MCF 10A (cell line): ENCODE results near the gene LMF1. TPM values are rescaled to one million over a fixed set of nuclear protein-coding genes. Genes with fewer than 3 reads are reported as not detected.

Experiments used
- BruUV-seq: library from RNA; stranded (reverse); fragments of 400-500 nt; replicated peaks from 2 replicates; lab custom pipeline; 2021; lab: Mats Ljungman, UMichigan
- CTCF ChIA-PET: fragments of 300-600 bp; sonication (Branson Sonifier 250); formaldehyde crosslinking; extraction: SDS; loops from one replicate; lab custom pipeline; 2021; ENCODE audit warnings: antibody characterized with exemption, inconsistent platforms; lab: Yijun Ruan, JAX
- POLR2A ChIA-PET: fragments of 300-600, 350-650 bp; sonication (Branson Sonifier 250); formaldehyde crosslinking; extraction: SDS; loops from one replicate; lab custom pipeline; 2020; ENCODE audit warnings: antibody characterized with exemption, inconsistent platforms; lab: Yijun Ruan, JAX
- DNase-seq: peaks from one replicate; pipeline ENCODE4 v3.0.0-alpha.2; 2018; ENCODE audit not compliant: unreplicated experiment
- H3K27ac Mint-ChIP-seq: one replicate; pipeline ENCODE4 v1.8.0; 2022; ENCODE audit warnings: mild to moderate bottlenecking, low read depth, mixed read lengths; ENCODE audit not compliant: unreplicated experiment
- H3K27me3 Mint-ChIP-seq: one replicate; pipeline ENCODE4 v1.8.0; 2022; ENCODE audit warnings: mixed read lengths; ENCODE audit not compliant: insufficient read depth, unreplicated experiment
- H3K36me3 Mint-ChIP-seq: one replicate; pipeline ENCODE4 v1.8.0; 2022; ENCODE audit warnings: mild to moderate bottlenecking, moderate library complexity, mixed read lengths; ENCODE audit not compliant: insufficient read depth, unreplicated experiment
- H3K4me1 Mint-ChIP-seq: one replicate; pipeline ENCODE4 v1.8.0; 2022; ENCODE audit warnings: mixed read lengths; ENCODE audit not compliant: insufficient read depth, unreplicated experiment
- H3K4me3 Mint-ChIP-seq: one replicate; pipeline ENCODE4 v1.8.0; 2022; ENCODE audit warnings: mild to moderate bottlenecking, moderate library complexity, mixed read lengths; ENCODE audit not compliant: unreplicated experiment
- H3K9me3 Mint-ChIP-seq: one replicate; pipeline ENCODE4 v1.8.0; 2022; ENCODE audit warnings: mixed read lengths; ENCODE audit not compliant: unreplicated experiment
- intact Hi-C: fragments of 100-400 bp; cut with micrococcal nuclease; formaldehyde crosslinking; loops from 2 replicates; pipeline ENCODE4 v1.14.1; 2022
- total RNA-seq: library from RNA; stranded (reverse); gene quantifications from 2 replicates; pipeline ENCODE4 v1.2.3, GENCODE V29; 2022
- TF ChIP-seq, protein P1 (sequence below): fragments of 200-600 bp; IDR thresholded peaks from one replicate; pipeline ENCODE4 v1.8.0; 2022; ENCODE audit warnings: antibody characterized with exemption, mild to moderate bottlenecking; ENCODE audit not compliant: unreplicated experiment

Gene LMF1
- total RNA-seq, 1 experiment from 2014 or later = 9.9 TPM

DNA sequence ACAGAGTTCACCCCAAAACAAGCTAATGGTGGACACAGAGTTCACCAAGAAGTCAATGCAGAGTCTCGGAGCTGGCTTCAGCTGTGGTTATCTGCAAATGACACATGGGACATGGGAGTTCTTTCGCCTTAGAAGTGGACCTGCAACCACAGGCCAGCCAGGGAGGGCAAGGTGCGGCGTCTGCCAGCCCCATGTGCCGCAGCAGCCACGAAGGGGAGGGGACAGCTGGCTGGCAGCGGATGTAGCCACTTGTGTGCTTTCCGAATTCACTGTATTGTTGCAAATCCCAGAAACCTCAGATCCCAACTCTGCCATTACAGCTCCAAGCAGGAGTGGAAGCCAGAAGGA, 24.8 kb downstream of the LMF1 start:
- TF ChIP-seq, protein P1, sequence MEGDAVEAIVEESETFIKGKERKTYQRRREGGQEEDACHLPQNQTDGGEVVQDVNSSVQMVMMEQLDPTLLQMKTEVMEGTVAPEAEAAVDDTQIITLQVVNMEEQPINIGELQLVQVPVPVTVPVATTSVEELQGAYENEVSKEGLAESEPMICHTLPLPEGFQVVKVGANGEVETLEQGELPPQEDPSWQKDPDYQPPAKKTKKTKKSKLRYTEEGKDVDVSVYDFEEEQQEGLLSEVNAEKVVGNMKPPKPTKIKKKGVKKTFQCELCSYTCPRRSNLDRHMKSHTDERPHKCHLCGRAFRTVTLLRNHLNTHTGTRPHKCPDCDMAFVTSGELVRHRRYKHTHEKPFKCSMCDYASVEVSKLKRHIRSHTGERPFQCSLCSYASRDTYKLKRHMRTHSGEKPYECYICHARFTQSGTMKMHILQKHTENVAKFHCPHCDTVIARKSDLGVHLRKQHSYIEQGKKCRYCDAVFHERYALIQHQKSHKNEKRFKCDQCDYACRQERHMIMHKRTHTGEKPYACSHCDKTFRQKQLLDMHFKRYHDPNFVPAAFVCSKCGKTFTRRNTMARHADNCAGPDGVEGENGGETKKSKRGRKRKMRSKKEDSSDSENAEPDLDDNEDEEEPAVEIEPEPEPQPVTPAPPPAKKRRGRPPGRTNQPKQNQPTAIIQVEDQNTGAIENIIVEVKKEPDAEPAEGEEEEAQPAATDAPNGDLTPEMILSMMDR = no peak
- H3K4me3 Mint-ChIP-seq = no peak overlapping the region
- H3K27ac Mint-ChIP-seq = no peak overlapping the region
- H3K4me1 Mint-ChIP-seq = no peaks in the 10 kb centered on the region
- peaks cover 25% of the 10 kb centered on the region for H3K9me3 Mint-ChIP-seq
- ChIA-PET CTCF (interaction anchor here (1.0 kb wide), 1 partner anchor 113 kb away, joined by 3 read pairs; no protein-coding TSS in a partner anchor), POLR2A (no interaction called here)
- intact Hi-C loops = no loop called here
- H3K36me3 Mint-ChIP-seq = no peaks in the 10 kb centered on the region
- no peak for DNase-seq
- no peaks in the 10 kb centered on the region for H3K27me3 Mint-ChIP-seq
- no TSS peak for BruUV-seq

DNA sequence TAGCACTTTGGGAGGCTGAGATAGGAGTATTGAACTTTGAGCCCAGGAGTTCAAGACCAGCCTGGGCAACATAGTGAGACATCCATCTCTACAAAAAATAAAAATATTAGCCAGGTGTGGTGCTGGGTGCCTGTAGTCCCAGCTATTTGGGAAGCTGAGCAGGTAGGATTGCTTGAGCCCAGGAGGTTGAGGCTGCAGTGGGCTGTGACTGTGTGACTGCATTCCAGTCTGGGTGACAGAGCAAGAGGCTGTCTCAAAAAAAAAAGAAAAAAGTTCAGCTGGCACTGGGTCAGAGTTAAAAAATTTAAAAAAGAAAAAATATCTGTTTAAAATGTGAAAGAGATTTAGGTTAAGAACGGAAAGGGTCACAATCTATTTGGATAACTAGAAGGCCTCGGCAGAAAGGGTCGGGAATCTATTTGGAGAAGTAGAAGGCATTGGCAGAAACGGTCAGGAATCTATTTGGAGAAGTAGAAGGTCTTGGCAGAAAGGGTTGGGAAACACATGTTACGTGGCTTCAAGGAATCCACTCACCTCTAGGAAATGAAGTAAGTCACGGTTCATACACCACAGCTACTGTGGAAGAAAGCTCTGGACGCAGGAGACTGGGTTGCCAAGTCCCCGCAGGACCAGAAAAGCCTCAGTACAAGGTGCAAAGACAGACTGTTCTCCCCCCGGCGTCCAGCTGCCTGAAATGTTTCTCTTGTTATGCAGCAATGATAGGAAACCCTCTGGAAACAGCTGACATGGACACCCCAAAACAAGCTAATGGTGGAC, 25.3 kb downstream of the LMF1 start:
- intact Hi-C loops = no loop called here
- Mint-ChIP-seq H3K27ac (no peak overlapping the region), H3K27me3 (no peaks in the 10 kb centered on the region), H3K9me3 (peaks cover 31% of the 10 kb centered on the region), H3K4me1 (no peaks in the 10 kb centered on the region), H3K4me3 (no peak overlapping the region), H3K36me3 (no peaks in the 10 kb centered on the region)
- POLR2A ChIA-PET = no interaction called here
- no TSS peak for BruUV-seq
- DNase-seq = no peak
- CTCF ChIA-PET = interaction anchor here (1.0 kb wide), 1 partner anchor 113 kb away, joined by 3 read pairs; no protein-coding TSS in a partner anchor
- TF ChIP-seq, protein P1 = no peak

DNA sequence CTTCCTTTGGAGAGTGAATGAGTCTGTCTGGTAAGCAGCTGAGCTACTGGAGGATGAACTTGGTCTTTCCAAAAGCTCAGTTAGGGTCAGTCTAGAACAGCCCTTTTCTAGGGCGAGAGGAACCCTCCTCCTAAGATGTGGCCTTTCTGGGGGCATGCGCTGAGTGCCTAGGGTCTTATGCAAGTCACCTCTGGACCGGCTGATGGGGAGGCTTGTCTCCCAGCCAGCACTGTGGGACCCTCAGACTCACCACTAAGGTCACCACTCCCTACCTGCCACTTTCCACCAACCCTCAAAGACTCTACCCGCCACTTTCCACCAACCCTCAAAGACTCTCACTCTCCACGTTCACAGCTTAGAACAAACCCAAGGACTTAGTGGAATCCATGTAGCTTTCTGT, 26.8 kb downstream of the LMF1 start:
- no TSS peak for BruUV-seq
- DNase-seq = no peak
- Mint-ChIP-seq H3K9me3 (peaks cover 32% of the 10 kb centered on the region), H3K27ac (no peak overlapping the region), H3K4me1 (no peaks in the 10 kb centered on the region), H3K27me3 (no peaks in the 10 kb centered on the region), H3K4me3 (no peak overlapping the region), H3K36me3 (no peaks in the 10 kb centered on the region)
- ChIA-PET POLR2A (no interaction called here), CTCF (no interaction called here)
- intact Hi-C loops = no loop called here
- TF ChIP-seq, protein P1 = no peak

DNA sequence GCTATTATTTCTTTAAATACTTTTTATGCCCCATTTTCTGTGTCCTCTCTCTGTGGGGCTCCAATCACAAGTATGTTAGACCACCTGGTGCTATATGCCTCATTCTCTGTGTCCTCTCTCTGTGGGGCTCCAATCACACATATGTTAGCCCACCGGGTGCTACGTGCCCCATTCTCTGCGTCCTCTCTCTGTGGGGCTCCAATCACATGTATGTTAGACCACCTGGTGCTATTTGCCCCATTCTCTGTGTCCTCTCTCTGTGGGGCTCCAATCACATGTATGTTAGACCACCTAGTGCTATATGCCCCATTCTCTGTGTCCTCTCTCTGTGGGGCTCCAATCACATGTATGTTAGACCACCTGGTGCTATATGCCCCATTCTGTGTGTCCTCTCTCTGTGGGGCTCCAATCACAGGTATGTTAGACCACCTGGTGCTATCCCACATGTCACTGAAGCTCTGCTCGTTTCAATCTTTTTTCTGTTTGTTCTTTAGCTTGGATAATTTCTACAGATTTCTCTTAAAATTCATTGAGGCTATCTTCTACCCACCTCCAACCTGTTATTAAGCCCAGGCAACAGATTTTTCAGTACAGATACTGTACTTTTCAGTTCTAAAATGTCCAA, 28.2 kb downstream of the LMF1 start:
- Mint-ChIP-seq H3K27ac (no peak overlapping the region), H3K9me3 (peaks cover 32% of the 10 kb centered on the region), H3K36me3 (no peaks in the 10 kb centered on the region), H3K27me3 (no peaks in the 10 kb centered on the region), H3K4me1 (no peaks in the 10 kb centered on the region), H3K4me3 (no peak overlapping the region)
- no peak for DNase-seq
- ChIA-PET CTCF (interaction anchor here (0.5 kb wide), 1 partner anchor 22 kb away, joined by 3 read pairs; no protein-coding TSS in a partner anchor), POLR2A (no interaction called here)
- intact Hi-C loops = no loop called here
- TF ChIP-seq, protein P1 = no peak
- no TSS peak for BruUV-seq
